ENCODE data around the gene CTDSPL. TPM values are rescaled to one million over a fixed set of nuclear protein-coding genes. Genes with fewer than 3 reads are reported as not detected.
A peak's percentile ranks its signal among the peaks of the same experiment; 100 is the strongest.

Gene CTDSPL
- total and polyA plus RNA-seq, 4 donors, result 21.3 to 48.0 (median 35.4) TPM

GRCh38 chr3:38007754-38008090 is 146.0 kb downstream of the CTDSPL start:
- peaks cover 3 to 4% of the 10 kb centered on the region in 2 donors for H3K36me3 ChIP-seq (ENCODE audit: control insufficient read depth in 1 of 2, insufficient read depth in 2 of 2, low read length in 1 of 2)
- intact Hi-C loops (cut with DNase I), result no loop called here
- no peak for DNase-seq
- 90 to 92% methylated on average over 7 of the region's 7 CpGs for WGBS, 2 donors
- no peak for ATAC-seq (ENCODE audit: low FRiP score)
- no peak overlapping the region for H3K27ac ChIP-seq (ENCODE audit: low read depth in 1 of 2, low read length in 2 of 2)
- H3K4me1 ChIP-seq (ENCODE audit: control insufficient read depth in 1 of 2, insufficient read depth in 2 of 2, low read length in 2 of 2), result no peaks in the 10 kb centered on the region
- H3K27me3 ChIP-seq (ENCODE audit: control insufficient read depth in 1 of 2, insufficient read depth in 2 of 2, low read length in 1 of 2), result no peaks in the 10 kb centered on the region
- H3K9me3 ChIP-seq (ENCODE audit: control insufficient read depth, low read length), result no peaks in the 10 kb centered on the region
- H3K4me3 ChIP-seq (ENCODE audit: low read length in 2 of 2), result no peak overlapping the region

GRCh38 chr3:38008191-38008701 is 146.6 kb downstream of the CTDSPL start:
- ATAC-seq (ENCODE audit: low FRiP score), result no peak
- no peaks in the 10 kb centered on the region for H3K9me3 ChIP-seq (ENCODE audit: control insufficient read depth, low read length)

DNA sequence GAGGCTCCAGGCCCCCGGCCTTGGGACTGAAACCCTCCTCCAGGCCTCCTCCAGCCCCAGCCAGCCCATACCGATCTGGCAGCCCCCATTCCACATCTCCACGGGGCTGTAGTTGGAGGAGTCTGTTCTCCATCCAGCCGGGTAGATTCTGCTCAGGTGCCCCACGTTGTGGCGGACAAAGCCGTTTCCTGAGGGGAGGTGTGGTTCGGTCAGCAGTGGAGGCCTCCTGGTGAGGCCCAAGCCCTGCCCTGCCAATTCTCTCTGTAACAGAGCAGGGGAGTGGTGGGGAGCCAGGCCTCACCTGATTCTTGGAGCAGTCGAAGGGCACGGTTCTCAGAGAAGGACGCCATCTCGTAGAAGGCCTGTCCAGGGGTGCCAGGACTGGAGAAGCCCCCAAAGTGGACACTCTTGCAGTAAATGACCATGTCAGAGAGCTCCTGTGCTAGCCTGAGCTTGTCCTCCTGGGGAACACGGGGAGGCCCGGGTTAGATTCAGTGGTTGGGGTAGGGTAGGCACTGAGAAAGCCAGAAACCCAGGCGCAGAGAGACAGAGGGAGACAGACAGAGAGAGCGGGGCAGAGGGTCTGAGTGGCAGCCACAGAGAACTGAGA is 147.4 kb downstream of the CTDSPL start:
- intact Hi-C loops (cut with DNase I), result no loop called here
- Histone ChIP-seq H3K4me3 (ENCODE audit: low read length in 2 of 2) (no peak overlapping the region), H3K9me3 (ENCODE audit: control insufficient read depth, low read length) (no peaks in the 10 kb centered on the region), H3K27ac (ENCODE audit: low read depth in 1 of 2, low read length in 2 of 2) (no peak overlapping the region), H3K36me3 (ENCODE audit: control insufficient read depth in 1 of 2, insufficient read depth in 2 of 2, low read length in 1 of 2) (peaks cover 3 to 4% of the 10 kb centered on the region in 2 donors), H3K27me3 (ENCODE audit: control insufficient read depth in 1 of 2, insufficient read depth in 2 of 2, low read length in 1 of 2) (no peaks in the 10 kb centered on the region), H3K4me1 (ENCODE audit: control insufficient read depth in 1 of 2, insufficient read depth in 2 of 2, low read length in 2 of 2) (no peaks in the 10 kb centered on the region)
- DNase-seq (no peak), ATAC-seq (ENCODE audit: low FRiP score) (no peak)
- WGBS, 2 donors, result 83 to 85% methylated on average over 16 of the region's 16 CpGs

More at GRCh38 chr3:38008191-38008701, 146.6 kb downstream of the CTDSPL start:
- 87 to 88% methylated on average over 19 of the region's 19 CpGs for WGBS, 2 donors
- no peaks in the 10 kb centered on the region for H3K27me3 ChIP-seq (ENCODE audit: control insufficient read depth in 1 of 2, insufficient read depth in 2 of 2, low read length in 1 of 2)
- intact Hi-C loops (cut with DNase I), result no loop called here
- DNase-seq, result peak in 1 of 2 donors; percentile 55
- no peak overlapping the region for H3K4me3 ChIP-seq (ENCODE audit: low read length in 2 of 2)
- no peaks in the 10 kb centered on the region for H3K4me1 ChIP-seq (ENCODE audit: control insufficient read depth in 1 of 2, insufficient read depth in 2 of 2, low read length in 2 of 2)
- H3K36me3 ChIP-seq (ENCODE audit: control insufficient read depth in 1 of 2, insufficient read depth in 2 of 2, low read length in 1 of 2), result peaks cover 3 to 4% of the 10 kb centered on the region in 2 donors
- H3K27ac ChIP-seq (ENCODE audit: low read depth in 1 of 2, low read length in 2 of 2), result no peak overlapping the region

- Histone ChIP-seq H3K27ac (ENCODE audit: low read depth in 1 of 2, low read length in 2 of 2) (no peak overlapping the region), H3K9me3 (ENCODE audit: control insufficient read depth, low read length) (no peaks in the 10 kb centered on the region), H3K4me1 (ENCODE audit: control insufficient read depth in 1 of 2, insufficient read depth in 2 of 2, low read length in 2 of 2) (no peaks in the 10 kb centered on the region), H3K27me3 (ENCODE audit: control insufficient read depth in 1 of 2, insufficient read depth in 2 of 2, low read length in 1 of 2) (no peaks in the 10 kb centered on the region), H3K4me3 (ENCODE audit: low read length in 2 of 2) (no peak overlapping the region), H3K36me3 (ENCODE audit: control insufficient read depth in 1 of 2, insufficient read depth in 2 of 2, low read length in 1 of 2) (peaks cover 3 to 4% of the 10 kb centered on the region in 2 donors)
- intact Hi-C loops (cut with DNase I), result no loop called here
- DNase-seq (peak; percentile 45 to 69), ATAC-seq (ENCODE audit: low FRiP score) (no peak)
- 89 to 91% methylated on average over 27 of the region's 27 CpGs for WGBS, 2 donors
Measured at GRCh38 chr3:38009807-38010591, 148.3 kb downstream of the CTDSPL start.

- Histone ChIP-seq H3K36me3 (ENCODE audit: control insufficient read depth in 1 of 2, insufficient read depth in 2 of 2, low read length in 1 of 2) (peaks cover 3 to 6% of the 10 kb centered on the region in 2 donors), H3K4me1 (ENCODE audit: control insufficient read depth in 1 of 2, insufficient read depth in 2 of 2, low read length in 2 of 2) (no peaks in the 10 kb centered on the region), H3K27me3 (ENCODE audit: control insufficient read depth in 1 of 2, insufficient read depth in 2 of 2, low read length in 1 of 2) (no peaks in the 10 kb centered on the region), H3K9me3 (ENCODE audit: control insufficient read depth, low read length) (no peaks in the 10 kb centered on the region), H3K4me3 (ENCODE audit: low read length in 2 of 2) (no peak overlapping the region), H3K27ac (ENCODE audit: low read depth in 1 of 2, low read length in 2 of 2) (no peak overlapping the region)
- intact Hi-C loops (cut with DNase I), result no loop called here
- DNase-seq (peak; percentile 32 to 67), ATAC-seq (ENCODE audit: low FRiP score) (no peak)
- WGBS, 2 donors, result 87 to 91% methylated on average over 21 of the region's 21 CpGs
Measured at GRCh38 chr3:38011111-38011510, 149.4 kb downstream of the CTDSPL start.

DNA sequence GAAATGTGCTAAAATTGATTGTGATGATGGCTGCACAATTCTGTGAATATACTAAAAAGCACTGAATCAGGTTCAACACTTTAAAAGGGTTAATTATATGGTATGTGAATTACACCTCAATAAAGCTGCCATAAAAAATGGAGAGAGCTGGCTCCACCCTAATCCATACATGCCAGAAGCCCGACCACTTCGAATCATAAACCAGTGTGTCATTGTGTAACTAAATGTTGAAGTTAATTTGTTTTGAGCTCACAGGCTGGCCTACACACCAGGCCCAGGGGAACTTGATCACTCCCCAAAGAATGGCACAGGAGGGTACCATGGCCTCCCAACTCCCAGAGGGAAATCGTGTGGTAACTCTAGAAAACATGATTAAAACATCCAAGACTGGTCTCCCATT is 153.8 kb downstream of the CTDSPL start:
- DNase-seq (no peak), ATAC-seq (ENCODE audit: low FRiP score) (no peak)
- H3K4me1 ChIP-seq (ENCODE audit: control insufficient read depth in 1 of 2, insufficient read depth in 2 of 2, low read length in 2 of 2), result no peaks in the 10 kb centered on the region
- no peak overlapping the region for H3K27ac ChIP-seq (ENCODE audit: low read depth in 1 of 2, low read length in 2 of 2)
- 79 to 80% methylated on average over 3 of the region's 3 CpGs for WGBS, 2 donors
- H3K27me3 ChIP-seq (ENCODE audit: control insufficient read depth in 1 of 2, insufficient read depth in 2 of 2, low read length in 1 of 2), result no peaks in the 10 kb centered on the region
- H3K4me3 ChIP-seq (ENCODE audit: low read length in 2 of 2), result no peak overlapping the region
- peaks cover 4% of the 10 kb centered on the region for H3K9me3 ChIP-seq (ENCODE audit: control insufficient read depth, low read length)
- intact Hi-C loops (cut with DNase I), result no loop called here
- peaks cover 0 to 25% of the 10 kb centered on the region in 2 donors for H3K36me3 ChIP-seq (ENCODE audit: control insufficient read depth in 1 of 2, insufficient read depth in 2 of 2, low read length in 1 of 2)

- DNase-seq, result no peak
- intact Hi-C loops (cut with DNase I), result no loop called here
- Histone ChIP-seq H3K27ac (ENCODE audit: low read depth in 1 of 2, low read length in 2 of 2) (no peak overlapping the region), H3K4me1 (ENCODE audit: control insufficient read depth in 1 of 2, insufficient read depth in 2 of 2, low read length in 2 of 2) (no peaks in the 10 kb centered on the region), H3K4me3 (ENCODE audit: low read length in 2 of 2) (no peak overlapping the region), H3K9me3 (ENCODE audit: control insufficient read depth, low read length) (peaks cover 4% of the 10 kb centered on the region), H3K27me3 (ENCODE audit: control insufficient read depth in 1 of 2, insufficient read depth in 2 of 2, low read length in 1 of 2) (no peaks in the 10 kb centered on the region), H3K36me3 (ENCODE audit: control insufficient read depth in 1 of 2, insufficient read depth in 2 of 2, low read length in 1 of 2) (peaks cover 0 to 25% of the 10 kb centered on the region in 2 donors)
- no peak for ATAC-seq (ENCODE audit: low FRiP score)
- WGBS, 2 donors, result 89 to 96% methylated on average over 3 of the region's 3 CpGs
Measured at GRCh38 chr3:38015984-38016383, 154.3 kb downstream of the CTDSPL start.

GRCh38 chr3:38016410-38016809 is 154.7 kb downstream of the CTDSPL start:
- no peaks in the 10 kb centered on the region for H3K27me3 ChIP-seq (ENCODE audit: control insufficient read depth in 1 of 2, insufficient read depth in 2 of 2, low read length in 1 of 2)
- peaks cover 4% of the 10 kb centered on the region for H3K9me3 ChIP-seq (ENCODE audit: control insufficient read depth, low read length)
- no peak overlapping the region for H3K4me3 ChIP-seq (ENCODE audit: low read length in 2 of 2)
- H3K4me1 ChIP-seq (ENCODE audit: control insufficient read depth in 1 of 2, insufficient read depth in 2 of 2, low read length in 2 of 2), result no peaks in the 10 kb centered on the region
- H3K27ac ChIP-seq (ENCODE audit: low read depth in 1 of 2, low read length in 2 of 2), result no peak overlapping the region
- H3K36me3 ChIP-seq (ENCODE audit: control insufficient read depth in 1 of 2, insufficient read depth in 2 of 2, low read length in 1 of 2), result peaks cover 0 to 21% of the 10 kb centered on the region in 2 donors
- intact Hi-C loops (cut with DNase I), result no loop called here
- peak; percentile 23 to 72 for DNase-seq
- WGBS, 2 donors, result 98 to 99% methylated on average over 13 of the region's 13 CpGs
- ATAC-seq (ENCODE audit: low FRiP score), result no peak
